ENCODE data around the gene CHST9. TPM values are rescaled to one million over a fixed set of nuclear protein-coding genes. Genes with fewer than 3 reads are reported as not detected.

CHST9 gene
- total and polyA plus RNA-seq, 9 donors, result 0.09 to 0.47 (median 0.33) TPM

DNA sequence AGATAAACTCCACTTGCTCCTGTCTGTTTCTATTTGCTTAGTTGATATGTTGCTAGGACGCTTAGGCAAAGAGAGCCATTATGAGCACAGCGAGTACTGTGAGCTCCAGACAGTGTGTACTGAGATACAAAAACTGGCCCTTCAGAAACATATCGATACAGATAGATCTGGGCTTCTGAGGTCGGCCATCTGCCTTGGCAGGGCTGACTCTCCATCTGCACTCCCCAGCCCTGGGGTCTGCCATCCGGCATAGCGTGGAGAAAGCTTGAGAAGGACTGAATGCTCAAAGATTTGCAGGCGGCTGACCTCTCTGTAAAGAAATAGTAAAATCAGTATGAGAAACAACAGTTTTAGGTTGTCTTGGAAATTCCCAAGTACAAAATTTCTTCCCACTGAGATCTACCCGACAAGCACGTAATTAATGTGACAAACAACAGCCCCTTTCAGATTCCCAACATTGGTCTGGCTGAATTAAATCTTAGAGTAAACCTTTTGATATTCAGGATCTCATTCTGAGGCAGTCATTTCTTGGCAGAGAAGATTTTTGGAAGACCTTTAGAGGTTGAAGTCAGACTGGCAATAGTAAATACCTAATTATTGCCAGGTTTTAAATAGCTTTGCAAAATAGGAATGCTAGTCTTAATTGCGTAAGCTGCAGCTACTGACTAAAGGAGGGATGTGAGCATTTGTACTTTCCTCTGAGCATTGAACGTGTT lies 127.4 kb downstream of the CHST9 start:
- Histone ChIP-seq H3K4me1 (ENCODE audit: control insufficient read depth, insufficient read depth, low read length) (no peaks in the 10 kb centered on the region), H3K27ac (ENCODE audit: low read length) (peak overlapping the region; percentile 45), H3K4me3 (ENCODE audit: low read length) (no peak overlapping the region), H3K9me3 (replicated peaks; ENCODE audit: control insufficient read depth, low read depth, low read length) (no peaks in the 10 kb centered on the region), H3K36me3 (ENCODE audit: control insufficient read depth, insufficient read depth, low read length) (no peaks in the 10 kb centered on the region), H3K27me3 (ENCODE audit: control insufficient read depth, insufficient read depth, low read length) (no peaks in the 10 kb centered on the region)
- 50% methylated on average over 2 of the region's 11 CpGs for WGBS (ENCODE audit: insufficient coverage)
- peak; percentile 14 for DNase-seq

DNA sequence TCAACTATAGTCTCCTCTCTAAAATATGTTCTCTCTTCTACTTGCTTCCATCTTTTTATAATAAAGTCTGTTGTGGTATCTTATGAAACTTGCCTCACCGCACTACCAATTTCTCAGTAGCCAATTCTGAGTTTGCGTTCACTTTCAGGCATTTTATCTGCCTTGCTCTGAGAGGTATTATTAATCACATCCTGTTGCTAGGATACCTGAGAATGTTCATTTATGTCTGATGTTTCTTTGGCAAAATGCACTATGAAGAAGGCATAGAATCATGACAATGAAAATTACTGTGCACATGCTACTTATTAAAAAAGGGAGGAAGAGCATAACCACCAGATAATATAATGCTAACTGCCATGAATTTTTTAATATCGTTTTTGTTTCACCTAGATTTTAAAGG lies 130.2 kb downstream of the CHST9 start:
- no peak for DNase-seq
- H3K4me1 ChIP-seq (ENCODE audit: control insufficient read depth, insufficient read depth, low read length), result no peaks in the 10 kb centered on the region
- no peaks in the 10 kb centered on the region for H3K36me3 ChIP-seq (ENCODE audit: control insufficient read depth, insufficient read depth, low read length)
- no peak overlapping the region for H3K4me3 ChIP-seq (ENCODE audit: low read length)
- no CpG with 5 or more reads among the region's 3 CpGs for WGBS (ENCODE audit: insufficient coverage)
- H3K9me3 ChIP-seq (replicated peaks; ENCODE audit: control insufficient read depth, low read depth, low read length), result no peaks in the 10 kb centered on the region
- no peaks in the 10 kb centered on the region for H3K27me3 ChIP-seq (ENCODE audit: control insufficient read depth, insufficient read depth, low read length)
- H3K27ac ChIP-seq (ENCODE audit: low read length), result no peak overlapping the region

DNA sequence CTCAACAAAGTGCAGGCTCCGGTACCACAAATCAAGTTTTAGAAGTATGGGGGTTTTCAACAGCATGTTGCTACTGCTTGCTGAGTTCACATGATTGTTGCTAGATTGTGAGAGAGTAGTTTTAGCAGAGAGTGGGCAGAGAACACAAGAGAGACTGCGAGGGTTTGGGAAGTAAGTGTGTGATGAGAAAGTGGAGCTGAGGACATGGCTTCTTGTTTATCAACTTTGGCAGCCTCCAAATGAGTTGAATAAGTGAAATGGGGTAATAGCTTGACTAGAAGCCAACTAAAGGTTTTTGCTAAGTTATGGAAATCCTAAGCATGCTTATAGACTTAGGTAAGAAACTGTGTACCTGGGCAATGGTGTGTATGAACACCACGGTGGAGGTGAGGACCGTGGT lies 135.1 kb downstream of the CHST9 start:
- Histone ChIP-seq H3K4me3 (ENCODE audit: low read length) (no peak overlapping the region), H3K36me3 (ENCODE audit: control insufficient read depth, insufficient read depth, low read length) (no peaks in the 10 kb centered on the region), H3K4me1 (ENCODE audit: control insufficient read depth, insufficient read depth, low read length) (no peaks in the 10 kb centered on the region), H3K27ac (ENCODE audit: low read length) (no peak overlapping the region), H3K9me3 (replicated peaks; ENCODE audit: control insufficient read depth, low read depth, low read length) (no peaks in the 10 kb centered on the region), H3K27me3 (ENCODE audit: control insufficient read depth, insufficient read depth, low read length) (no peaks in the 10 kb centered on the region)
- no peak for DNase-seq
- WGBS (ENCODE audit: insufficient coverage), result 69% methylated on average over 2 of the region's 4 CpGs

DNA sequence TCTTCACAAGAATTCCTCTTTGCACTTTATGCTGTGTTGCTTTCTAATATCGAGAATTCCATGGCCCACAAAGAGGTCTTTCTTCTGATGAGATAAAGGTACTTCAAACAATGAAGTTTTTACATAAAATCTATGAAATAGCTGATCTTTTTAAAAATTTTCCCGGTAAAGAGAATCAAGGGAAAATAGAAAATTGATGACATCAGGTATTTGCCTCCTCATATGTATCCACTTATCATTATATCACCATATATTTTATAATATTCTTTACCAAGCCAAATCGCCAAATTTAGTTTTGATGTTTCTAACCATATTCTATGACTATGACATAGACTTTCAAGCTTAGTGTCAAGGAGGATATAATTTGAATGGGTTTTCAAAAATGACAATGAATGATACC lies 139.8 kb downstream of the CHST9 start:
- H3K27ac ChIP-seq (ENCODE audit: low read length), result no peak overlapping the region
- no peaks in the 10 kb centered on the region for H3K4me1 ChIP-seq (ENCODE audit: control insufficient read depth, insufficient read depth, low read length)
- WGBS (ENCODE audit: insufficient coverage), result no CpG with 5 or more reads among the region's 3 CpGs

DNA sequence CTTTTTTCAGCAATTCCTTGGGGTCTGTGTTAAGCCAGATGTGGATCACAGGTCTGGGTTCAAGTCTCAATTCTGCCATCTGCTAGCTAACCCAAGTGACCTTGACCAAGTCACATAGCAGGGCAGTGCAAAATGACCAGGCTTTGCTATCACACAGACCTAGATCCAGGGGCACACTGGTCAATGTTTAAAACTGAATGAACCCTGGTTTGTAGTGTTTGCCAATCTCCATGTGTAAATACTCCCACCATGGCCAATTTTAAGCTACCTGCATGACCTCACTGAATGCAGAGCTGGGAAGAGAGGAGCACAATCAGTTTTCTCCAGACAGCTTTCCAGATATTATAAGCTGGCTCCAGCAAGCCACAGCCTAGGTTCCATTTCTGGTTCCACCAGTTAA lies 142.9 kb downstream of the CHST9 start:
- H3K4me1 ChIP-seq (ENCODE audit: control insufficient read depth, insufficient read depth, low read length), result no peaks in the 10 kb centered on the region

More for the DNA sequence above, 139.8 kb downstream of the CHST9 start:
- no peaks in the 10 kb centered on the region for H3K27me3 ChIP-seq (ENCODE audit: control insufficient read depth, insufficient read depth, low read length)
- no peaks in the 10 kb centered on the region for H3K36me3 ChIP-seq (ENCODE audit: control insufficient read depth, insufficient read depth, low read length)
- no peaks in the 10 kb centered on the region for H3K9me3 ChIP-seq (replicated peaks; ENCODE audit: control insufficient read depth, low read depth, low read length)
- no peak overlapping the region for H3K4me3 ChIP-seq (ENCODE audit: low read length)
- DNase-seq, result no peak

DNA sequence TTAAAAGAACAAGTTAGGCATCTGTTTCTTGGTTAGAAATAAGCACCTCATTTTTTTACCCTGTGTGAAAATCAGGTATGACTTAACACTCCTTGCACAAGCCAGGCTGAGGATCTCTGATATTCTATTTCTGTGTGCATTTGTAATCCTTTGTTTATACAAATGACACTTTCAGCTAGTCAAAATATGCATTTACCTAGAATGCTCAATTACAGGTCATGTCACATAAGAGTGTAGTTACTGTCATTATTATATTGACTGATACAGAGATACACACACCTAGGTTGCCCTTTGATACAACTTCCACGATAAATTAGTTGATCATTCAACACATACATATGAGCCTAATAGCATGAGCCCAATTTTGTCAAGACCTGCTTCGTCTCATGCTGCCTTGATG lies 144.3 kb downstream of the CHST9 start:
- H3K27me3 ChIP-seq (ENCODE audit: control insufficient read depth, insufficient read depth, low read length), result no peaks in the 10 kb centered on the region
- H3K27ac ChIP-seq (ENCODE audit: low read length), result no peak overlapping the region
- no peaks in the 10 kb centered on the region for H3K36me3 ChIP-seq (ENCODE audit: control insufficient read depth, insufficient read depth, low read length)
- no peak overlapping the region for H3K4me3 ChIP-seq (ENCODE audit: low read length)
- H3K9me3 ChIP-seq (replicated peaks; ENCODE audit: control insufficient read depth, low read depth, low read length), result no peaks in the 10 kb centered on the region
- no CpG with 5 or more reads among the region's 2 CpGs for WGBS (ENCODE audit: insufficient coverage)
- no peaks in the 10 kb centered on the region for H3K4me1 ChIP-seq (ENCODE audit: control insufficient read depth, insufficient read depth, low read length)
- no peak for DNase-seq

More for the DNA sequence above, 142.9 kb downstream of the CHST9 start:
- H3K4me3 ChIP-seq (ENCODE audit: low read length), result no peak overlapping the region
- no peaks in the 10 kb centered on the region for H3K27me3 ChIP-seq (ENCODE audit: control insufficient read depth, insufficient read depth, low read length)
- H3K9me3 ChIP-seq (replicated peaks; ENCODE audit: control insufficient read depth, low read depth, low read length), result no peaks in the 10 kb centered on the region
- no peak overlapping the region for H3K27ac ChIP-seq (ENCODE audit: low read length)
- DNase-seq, result no peak
- no peaks in the 10 kb centered on the region for H3K36me3 ChIP-seq (ENCODE audit: control insufficient read depth, insufficient read depth, low read length)

DNA sequence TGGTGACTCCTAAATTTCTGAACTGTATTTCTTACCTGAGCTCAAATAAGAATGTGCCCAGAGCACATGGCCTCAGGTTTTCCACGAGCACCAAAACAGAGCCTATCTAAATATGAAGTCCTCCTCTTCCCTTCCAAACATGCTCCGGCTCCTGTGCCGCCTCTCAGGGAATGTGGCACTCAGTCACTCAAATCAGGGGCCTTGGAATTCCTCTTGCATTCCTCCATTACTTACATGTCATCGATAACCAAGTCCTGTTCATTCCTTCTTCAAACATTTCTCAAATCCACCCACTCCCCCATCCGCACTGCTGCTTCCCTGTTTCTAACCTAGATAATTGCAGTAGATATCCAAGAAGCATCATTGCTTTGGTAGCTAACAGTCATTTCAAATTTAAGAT lies 151.4 kb downstream of the CHST9 start:
- Histone ChIP-seq H3K4me1 (ENCODE audit: control insufficient read depth, insufficient read depth, low read length) (no peaks in the 10 kb centered on the region), H3K27ac (ENCODE audit: low read length) (no peak overlapping the region), H3K36me3 (ENCODE audit: control insufficient read depth, insufficient read depth, low read length) (no peaks in the 10 kb centered on the region), H3K4me3 (ENCODE audit: low read length) (no peak overlapping the region), H3K9me3 (replicated peaks; ENCODE audit: control insufficient read depth, low read depth, low read length) (no peaks in the 10 kb centered on the region), H3K27me3 (ENCODE audit: control insufficient read depth, insufficient read depth, low read length) (no peaks in the 10 kb centered on the region)
- no peak for DNase-seq
- 83% methylated on average over 4 of the region's 5 CpGs for WGBS (ENCODE audit: insufficient coverage)

DNA sequence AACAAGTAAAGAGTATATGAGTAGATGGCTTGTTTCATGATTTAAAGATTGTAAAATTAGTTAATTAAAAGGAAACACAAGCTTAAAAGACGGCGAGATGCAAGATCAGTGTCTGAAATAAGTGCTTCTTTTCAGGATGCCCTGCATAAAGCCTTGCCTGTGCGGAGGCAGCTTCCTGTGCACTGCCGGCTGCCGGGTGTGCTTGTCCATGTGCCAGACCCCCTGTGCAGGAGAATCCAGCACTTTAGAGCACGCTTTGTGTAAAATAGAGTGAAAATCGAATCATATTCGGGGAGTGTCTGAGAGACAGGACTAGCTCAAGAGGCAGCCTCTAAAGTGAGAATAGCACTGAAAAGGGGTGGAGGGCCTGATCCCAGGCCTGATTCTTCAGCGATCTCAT lies 154.7 kb downstream of the CHST9 start:
- Histone ChIP-seq H3K36me3 (ENCODE audit: control insufficient read depth, insufficient read depth, low read length) (no peaks in the 10 kb centered on the region), H3K4me3 (ENCODE audit: low read length) (no peak overlapping the region), H3K27ac (ENCODE audit: low read length) (no peak overlapping the region), H3K27me3 (ENCODE audit: control insufficient read depth, insufficient read depth, low read length) (no peaks in the 10 kb centered on the region), H3K9me3 (replicated peaks; ENCODE audit: control insufficient read depth, low read depth, low read length) (no peaks in the 10 kb centered on the region), H3K4me1 (ENCODE audit: control insufficient read depth, insufficient read depth, low read length) (no peaks in the 10 kb centered on the region)
- DNase-seq, result peak; percentile 0
- WGBS (ENCODE audit: insufficient coverage), result 48% methylated on average over 6 of the region's 9 CpGs

DNA sequence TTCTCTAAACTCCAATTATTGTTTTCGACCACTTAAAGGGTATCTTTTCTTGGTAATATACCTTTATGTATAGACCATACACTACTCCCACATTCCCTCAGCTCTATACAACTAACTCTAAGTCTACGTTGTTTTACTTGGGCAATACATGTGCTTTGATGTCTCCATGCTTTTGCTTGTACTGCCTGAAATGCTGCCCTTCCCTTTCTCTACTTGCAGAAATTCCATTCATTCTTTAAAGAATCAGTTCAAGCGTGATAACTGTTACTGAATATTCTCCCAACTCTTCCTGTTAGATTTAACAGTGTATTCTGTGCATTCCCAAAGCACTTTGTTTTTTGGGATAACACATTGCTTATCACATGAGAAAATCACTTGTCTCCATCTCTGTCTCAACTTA lies 162.6 kb downstream of the CHST9 start:
- H3K36me3 ChIP-seq (ENCODE audit: control insufficient read depth, insufficient read depth, low read length), result no peaks in the 10 kb centered on the region
- no peaks in the 10 kb centered on the region for H3K9me3 ChIP-seq (replicated peaks; ENCODE audit: control insufficient read depth, low read depth, low read length)
- no peak overlapping the region for H3K27ac ChIP-seq (ENCODE audit: low read length)
- 67% methylated on average over 1 of the region's 3 CpGs for WGBS (ENCODE audit: insufficient coverage)
- no peak for DNase-seq
- no peaks in the 10 kb centered on the region for H3K4me1 ChIP-seq (ENCODE audit: control insufficient read depth, insufficient read depth, low read length)
- no peaks in the 10 kb centered on the region for H3K27me3 ChIP-seq (ENCODE audit: control insufficient read depth, insufficient read depth, low read length)
- no peak overlapping the region for H3K4me3 ChIP-seq (ENCODE audit: low read length)

DNA sequence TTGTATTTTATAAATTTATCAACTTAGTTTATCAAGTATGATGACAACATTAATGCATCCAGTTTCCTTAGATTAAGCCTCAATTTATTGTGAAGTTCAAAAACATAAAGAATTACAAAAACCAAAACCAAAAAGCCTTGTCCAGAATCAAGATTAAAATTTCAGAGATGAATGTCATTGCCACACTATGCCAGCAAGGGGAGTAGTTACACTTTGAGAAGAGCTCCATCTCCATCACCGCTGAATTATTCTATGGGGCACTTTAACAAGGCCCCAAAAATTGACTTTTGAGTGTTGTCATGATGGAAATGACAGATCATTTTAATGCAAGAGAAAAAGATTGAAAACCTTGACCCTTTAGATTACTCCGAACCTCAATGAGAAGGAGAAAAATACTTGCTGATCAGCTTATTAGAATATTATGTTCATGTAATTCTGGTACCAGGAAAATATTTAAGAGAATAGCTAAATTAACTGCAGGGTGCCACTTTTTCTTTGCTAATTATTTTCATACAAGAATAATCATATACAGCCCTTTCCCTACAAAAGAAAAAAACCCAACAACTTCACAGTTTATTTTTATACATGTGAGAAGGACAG lies 167.1 kb downstream of the CHST9 start:
- no CpG with 5 or more reads among the region's 2 CpGs for WGBS (ENCODE audit: insufficient coverage)
- Histone ChIP-seq H3K27ac (ENCODE audit: low read length) (no peak overlapping the region), H3K9me3 (replicated peaks; ENCODE audit: control insufficient read depth, low read depth, low read length) (no peaks in the 10 kb centered on the region), H3K36me3 (ENCODE audit: control insufficient read depth, insufficient read depth, low read length) (no peaks in the 10 kb centered on the region), H3K27me3 (ENCODE audit: control insufficient read depth, insufficient read depth, low read length) (no peaks in the 10 kb centered on the region), H3K4me3 (ENCODE audit: low read length) (no peak overlapping the region), H3K4me1 (ENCODE audit: control insufficient read depth, insufficient read depth, low read length) (no peaks in the 10 kb centered on the region)
- peak; percentile 3 for DNase-seq

Measured in muscle of leg (tissue), 11 donors.